Glomerular visceral epithelial cell (primary cell): ENCODE data around the gene LONRF2.

ENCODE experiments used
- DNase-seq: peaks from one replicate; pipeline ENCODE4 v3.0.0-alpha.2; 2016; ENCODE audit errors: extremely low spot score

LONRF2 gene

GRCh38 chr2:100276716-100277115, 45.6 kb downstream of the LONRF2 start:
- no peak for DNase-seq

GRCh38 chr2:100275200-100275589, 47.1 kb downstream of the LONRF2 start:
- no peak for DNase-seq

GRCh38 chr2:100274566-100275199, 47.6 kb downstream of the LONRF2 start:
- DNase-seq: no peak

GRCh38 chr2:100274076-100274475, 48.2 kb downstream of the LONRF2 start:
- no peak for DNase-seq

- no peak for DNase-seq
Observed at GRCh38 chr2:100273387-100273786, 48.9 kb downstream of the LONRF2 start.

- DNase-seq: no peak
Observed at GRCh38 chr2:100272841-100273329, 49.4 kb downstream of the LONRF2 start.

GRCh38 chr2:100271210-100271609, 51.1 kb downstream of the LONRF2 start:
- no peak for DNase-seq

GRCh38 chr2:100270381-100271146, 51.7 kb downstream of the LONRF2 start:
- DNase-seq: no peak

- DNase-seq: no peak
Observed at GRCh38 chr2:100269889-100270288, 52.4 kb downstream of the LONRF2 start.

- no peak for DNase-seq
Observed at GRCh38 chr2:100268986-100269385, 53.3 kb downstream of the LONRF2 start.

- DNase-seq: no peak
Observed at GRCh38 chr2:100267751-100268150, 54.5 kb downstream of the LONRF2 start.

GRCh38 chr2:100266126-100266525, 56.2 kb downstream of the LONRF2 start:
- no peak for DNase-seq

- DNase-seq: no peak
Observed at GRCh38 chr2:100265226-100265625, 57.1 kb downstream of the LONRF2 start.

- DNase-seq: no peak
Observed at GRCh38 chr2:100264651-100265050, 57.6 kb downstream of the LONRF2 start.

GRCh38 chr2:100264121-100264520, 58.2 kb downstream of the LONRF2 start:
- DNase-seq: no peak

GRCh38 chr2:100262555-100263320, 59.6 kb downstream of the LONRF2 start:
- peak; percentile 65 for DNase-seq

GRCh38 chr2:100262046-100262445, 60.3 kb downstream of the LONRF2 start:
- no peak for DNase-seq

- peak; percentile 76 for DNase-seq
Observed at GRCh38 chr2:100260712-100261620, 61.3 kb downstream of the LONRF2 start.

GRCh38 chr2:100259106-100259505, 63.2 kb downstream of the LONRF2 start:
- no peak for DNase-seq

- no peak for DNase-seq
Observed at GRCh38 chr2:100257939-100258338, 64.4 kb downstream of the LONRF2 start.

- no peak for DNase-seq
Observed at GRCh38 chr2:100256849-100257248, 65.5 kb downstream of the LONRF2 start.
